ENCODE measurements around the gene SH2B3. TPM values are rescaled to one million over a fixed set of nuclear protein-coding genes. Genes with fewer than 3 reads are reported as not detected.

SH2B3 gene
- total RNA-seq, 1 donor from 2014 or later, result 50.7 TPM

DNA sequence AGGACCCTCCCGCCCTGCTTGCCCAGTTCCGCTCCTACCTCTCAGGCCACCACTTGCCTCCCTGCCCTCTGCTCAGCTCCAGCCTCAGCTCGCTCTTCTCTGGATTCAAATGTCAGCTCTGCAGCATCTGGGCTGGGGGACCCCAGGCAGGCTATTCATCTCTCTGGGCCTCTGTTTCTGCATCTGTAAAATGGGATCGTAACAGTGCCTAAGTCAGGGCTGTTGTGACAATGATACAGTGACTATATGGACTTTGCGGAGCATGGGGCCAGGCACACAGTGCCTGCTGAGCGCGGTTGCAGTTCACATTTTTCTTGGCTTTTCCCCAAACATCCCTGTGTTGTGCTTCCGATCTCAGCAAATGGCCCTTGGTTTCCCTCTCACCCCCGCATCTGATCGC is 39.6 kb upstream of the SH2B3 start:
- peak overlapping the region; percentile 15 for H3K4me3 Mint-ChIP-seq
- intact Hi-C loops (cut with micrococcal nuclease), result loop anchor here (5.0 kb wide), 1 partner anchor 34 kb away; no protein-coding TSS in a partner anchor
- no peak for DNase-seq
- no peaks in the 10 kb centered on the region for H3K27me3 Mint-ChIP-seq
- TF ChIP-seq CTCF (IDR thresholded peaks at IDR 0.05), result no peak
- peaks cover 50% of the 10 kb centered on the region for H3K4me1 Mint-ChIP-seq
- CTCF ChIA-PET, result no interaction called here
- no peak for ATAC-seq (ENCODE audit: low read depth)
- POLR2A ChIA-PET, result no interaction called here
- no peak overlapping the region for H3K27ac Mint-ChIP-seq
- peaks cover 15% of the 10 kb centered on the region for H3K36me3 Mint-ChIP-seq (ENCODE audit: low read depth)
- no peaks in the 10 kb centered on the region for H3K9me3 Mint-ChIP-seq

- H3K4me1 Mint-ChIP-seq, result peaks cover 45% of the 10 kb centered on the region
- H3K4me3 Mint-ChIP-seq, result peak overlapping the region; percentile 15
- intact Hi-C loops (cut with micrococcal nuclease), result loop anchor here (5.0 kb wide), 1 partner anchor 34 kb away; no protein-coding TSS in a partner anchor
- H3K9me3 Mint-ChIP-seq, result no peaks in the 10 kb centered on the region
- no peaks in the 10 kb centered on the region for H3K27me3 Mint-ChIP-seq
- no peak overlapping the region for H3K27ac Mint-ChIP-seq
- no peak for ATAC-seq (ENCODE audit: low read depth)
- DNase-seq, result no peak
- ChIA-PET CTCF (no interaction called here), POLR2A (no interaction called here)
- H3K36me3 Mint-ChIP-seq (ENCODE audit: low read depth), result peaks cover 15% of the 10 kb centered on the region
- TF ChIP-seq CTCF (IDR thresholded peaks at IDR 0.05), result no peak
These were observed 39.1 kb upstream of the SH2B3 start for GRCh38 chr12:111366583-111366982.

DNA sequence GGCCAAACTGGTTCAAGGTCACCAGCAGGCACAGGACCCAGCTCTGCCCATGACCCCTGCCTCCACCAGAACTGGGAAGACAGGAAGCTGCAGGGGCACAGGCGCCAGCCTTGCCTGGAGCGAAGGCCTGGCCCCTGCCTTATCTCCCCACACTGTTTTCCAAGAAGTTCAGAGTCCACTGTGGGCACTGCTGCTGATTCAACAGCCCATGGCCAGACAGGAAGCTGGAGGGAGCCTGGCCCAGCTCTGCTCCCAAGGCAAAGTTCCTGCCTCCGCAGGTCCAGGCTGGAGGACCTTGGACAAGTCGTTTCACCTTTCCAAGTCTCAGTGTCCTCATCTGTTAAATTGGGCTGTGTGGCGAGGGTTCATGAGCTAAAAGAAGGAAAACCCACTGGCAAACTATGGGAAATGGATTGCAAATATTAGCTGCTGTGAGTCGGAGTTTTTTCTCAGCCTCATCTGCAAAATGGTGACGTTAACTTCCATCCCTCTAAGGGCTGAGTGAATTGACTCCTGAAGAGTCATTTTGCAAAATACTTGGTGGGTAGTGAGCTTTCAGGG is 38.0 kb upstream of the SH2B3 start:
- Mint-ChIP-seq H3K4me1 (peaks cover 35% of the 10 kb centered on the region), H3K27me3 (no peaks in the 10 kb centered on the region), H3K36me3 (ENCODE audit: low read depth) (peaks cover 15% of the 10 kb centered on the region), H3K27ac (no peak overlapping the region), H3K9me3 (no peaks in the 10 kb centered on the region), H3K4me3 (peak overlapping the region; percentile 85)
- intact Hi-C loops (cut with micrococcal nuclease), result loop anchor here (1.0 to 5.0 kb wide), 2 partner anchors 12 to 35 kb away; no protein-coding TSS in a partner anchor
- ChIA-PET POLR2A (interaction anchor here (1.2 to 1.6 kb wide), 2 partner anchors 8 to 12 kb away, joined by 3 to 4 read pairs; no protein-coding TSS in a partner anchor), CTCF (interaction anchor here (0.9 to 2.8 kb wide), 3 partner anchors 12 to 84 kb away, joined by 3 to 12 read pairs (median 4); no protein-coding TSS in a partner anchor)
- TF ChIP-seq CTCF (IDR thresholded peaks at IDR 0.05), result no peak
- DNase-seq (no peak), ATAC-seq (ENCODE audit: low read depth) (no peak)

- Mint-ChIP-seq H3K4me1 (peaks cover 35% of the 10 kb centered on the region), H3K27me3 (no peaks in the 10 kb centered on the region), H3K27ac (no peak overlapping the region), H3K4me3 (peak overlapping the region; percentile 85), H3K9me3 (no peaks in the 10 kb centered on the region), H3K36me3 (ENCODE audit: low read depth) (peaks cover 15% of the 10 kb centered on the region)
- intact Hi-C loops (cut with micrococcal nuclease), result loop anchor here (1.0 to 5.0 kb wide), 2 partner anchors 13 to 36 kb away; no protein-coding TSS in a partner anchor
- no peak for TF ChIP-seq CTCF (IDR thresholded peaks at IDR 0.05)
- ChIA-PET CTCF (interaction anchor here (0.9 to 2.8 kb wide), 3 partner anchors 13 to 83 kb away, joined by 3 to 12 read pairs (median 4); no protein-coding TSS in a partner anchor), POLR2A (interaction anchor here (1.2 to 1.6 kb wide), 2 partner anchors 9 to 13 kb away, joined by 3 to 4 read pairs; no protein-coding TSS in a partner anchor)
- ATAC-seq (ENCODE audit: low read depth), result no peak
- DNase-seq, result no peak
These were observed 37.4 kb upstream of the SH2B3 start for GRCh38 chr12:111368291-111368787.
